Ishikawa (cell line): ENCODE data around the gene ABLIM2.

ENCODE experiments used
- CEBPB ChIP-seq: IDR thresholded peaks from 2 replicates; pipeline ENCODE4 v1.6.1; 2012
- CREB1 ChIP-seq: IDR thresholded peaks from 2 replicates; pipeline ENCODE4 v1.6.1; 2012; ENCODE audit warnings: low read depth
- EGR1 ChIP-seq: IDR thresholded peaks from 2 replicates; pipeline ENCODE4 v1.6.1; 2012
- EP300 ChIP-seq: IDR thresholded peaks from 2 replicates; pipeline ENCODE4 v1.6.1; 2012; ENCODE audit warnings: borderline replicate concordance
- MAX ChIP-seq: IDR thresholded peaks from 2 replicates; pipeline ENCODE4 v1.6.1; 2012
- NFIC ChIP-seq: IDR thresholded peaks from 2 replicates; pipeline ENCODE4 v1.6.1; 2012
- RAD21 ChIP-seq: IDR thresholded peaks from 2 replicates; pipeline ENCODE4 v1.6.1; 2012; ENCODE audit warnings: low read depth
- REST ChIP-seq: IDR thresholded peaks from 2 replicates; pipeline ENCODE4 v1.6.1; 2012; ENCODE audit warnings: low read depth, mild to moderate bottlenecking
- TAF1 ChIP-seq: IDR thresholded peaks from 2 replicates; pipeline ENCODE4 v1.6.1; 2012; ENCODE audit warnings: low read depth, mild to moderate bottlenecking
- TCF12 ChIP-seq: IDR thresholded peaks from 2 replicates; pipeline ENCODE4 v1.6.1; 2012; ENCODE audit warnings: low read depth
- TEAD4 ChIP-seq: IDR thresholded peaks from 2 replicates; pipeline ENCODE4 v1.6.1; 2012
- USF1 ChIP-seq: IDR thresholded peaks from 2 replicates; pipeline ENCODE4 v1.6.1; 2012
- YY1 ChIP-seq: IDR thresholded peaks from 2 replicates; pipeline ENCODE4 v1.6.1; 2012; ENCODE audit warnings: low read depth
- ZBTB7A ChIP-seq: IDR thresholded peaks from 2 replicates; pipeline ENCODE4 v1.6.1; 2012; ENCODE audit warnings: low read depth

The ABLIM2 gene

GRCh38 chr4:8022767-8023695 lies 135.6 kb downstream of the ABLIM2 start:
- no peak for TF ChIP-seq RAD21
- no peak for TF ChIP-seq EGR1
- TF ChIP-seq CREB1: no peak
- TF ChIP-seq EP300: no peak
- TF ChIP-seq YY1: no peak
- TF ChIP-seq MAX: no peak
- no peak for TF ChIP-seq TCF12
- no peak for TF ChIP-seq TEAD4
- no peak for TF ChIP-seq USF1
- no peak for TF ChIP-seq NFIC

- no peak for TF ChIP-seq TCF12
- no peak for TF ChIP-seq TAF1
- peak; percentile 15; the same call in 1 of the 2 replicates for TF ChIP-seq RAD21
- TF ChIP-seq TEAD4: no peak
- no peak for TF ChIP-seq YY1
- TF ChIP-seq REST: no peak
- no peak for TF ChIP-seq CREB1
- no peak for TF ChIP-seq EGR1
- TF ChIP-seq USF1: peak; percentile 64
- TF ChIP-seq ZBTB7A: no peak
- no peak for TF ChIP-seq CEBPB
- TF ChIP-seq MAX: no peak
- TF ChIP-seq EP300: no peak
Observed at GRCh38 chr4:8021796-8022195, 136.8 kb downstream of the ABLIM2 start.

- TF ChIP-seq MAX (no peak), TAF1 (no peak), RAD21 (no peak), CEBPB (no peak), REST (no peak), NFIC (no peak), EGR1 (no peak), ZBTB7A (no peak), TEAD4 (no peak)
Observed at GRCh38 chr4:8019396-8020365, 138.9 kb downstream of the ABLIM2 start.

- TF ChIP-seq NFIC: no peak
Observed at GRCh38 chr4:8016527-8016926, 142.1 kb downstream of the ABLIM2 start.

- TF ChIP-seq EGR1 (no peak), CREB1 (no peak), RAD21 (peak; percentile 45)
Observed at GRCh38 chr4:8015512-8015911, 143.1 kb downstream of the ABLIM2 start.
